Measurements from ENCODE around the gene TNIP2. TPM values are rescaled to one million over a fixed set of nuclear protein-coding genes. Genes with fewer than 3 reads are reported as not detected.
A peak's percentile ranks its signal among the peaks of the same experiment; 100 is the strongest.
"Not testable (repeated sequence)": the region's sequence is repeated elsewhere in the genome, so short reads cannot be mapped to it uniquely, and the experiment has no call there.

The TNIP2 gene
- polyA plus RNA-seq, 3 donors = 16.7 to 22.8 (median 22.2) TPM

DNA sequence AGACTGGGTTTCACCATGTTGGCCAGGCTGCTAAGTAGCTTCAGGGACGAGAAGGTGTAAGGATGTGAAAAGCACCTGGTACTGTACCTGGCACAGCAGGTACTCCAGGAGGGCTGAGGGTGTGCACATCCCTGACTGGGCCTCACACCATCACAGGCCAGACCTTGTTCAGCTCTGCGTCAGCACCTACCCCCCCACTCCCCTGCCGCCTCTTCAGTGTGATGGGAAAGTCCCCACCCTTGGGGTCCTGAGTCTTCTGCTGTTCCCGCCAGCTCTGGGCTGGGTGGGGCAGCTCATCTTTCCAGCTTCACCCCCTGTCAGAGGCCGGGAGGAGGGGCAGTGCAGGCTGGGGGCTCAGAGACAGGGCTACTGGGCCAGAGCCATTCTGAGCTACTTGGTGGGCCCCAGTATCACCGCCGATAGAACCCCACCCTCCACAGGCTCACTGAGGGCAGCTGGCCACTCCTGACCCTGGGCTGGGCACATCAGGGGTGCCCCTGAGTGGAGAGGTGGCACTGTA, 30.1 kb upstream of the TNIP2 start:
- no peak for DNase-seq (ENCODE audit: extremely low read depth in 1 of 11, low read depth in 9 of 11, low spot score in 4 of 11)

DNA sequence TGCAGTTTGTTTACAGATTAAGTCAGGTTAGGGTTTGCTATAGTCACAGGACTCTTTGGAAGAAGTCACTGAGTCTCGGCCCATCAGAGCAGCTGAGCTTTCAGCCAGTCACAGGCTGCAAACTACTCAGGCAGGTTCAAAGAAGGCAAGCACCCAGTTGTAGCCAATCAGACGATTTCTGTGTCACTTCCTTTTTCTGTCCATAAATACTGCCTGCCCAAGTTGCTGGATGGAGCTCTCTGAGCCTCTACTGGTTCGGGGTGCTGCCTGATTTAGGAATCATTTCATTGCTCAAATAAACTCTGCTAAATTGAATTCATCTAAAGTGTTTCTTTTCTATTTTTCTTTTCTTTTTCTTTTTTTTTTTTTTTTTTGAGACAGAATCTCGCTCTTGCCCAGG, 29.5 kb upstream of the TNIP2 start:
- no peak for DNase-seq (ENCODE audit: extremely low read depth in 1 of 11, low read depth in 9 of 11, low spot score in 4 of 11)

DNA sequence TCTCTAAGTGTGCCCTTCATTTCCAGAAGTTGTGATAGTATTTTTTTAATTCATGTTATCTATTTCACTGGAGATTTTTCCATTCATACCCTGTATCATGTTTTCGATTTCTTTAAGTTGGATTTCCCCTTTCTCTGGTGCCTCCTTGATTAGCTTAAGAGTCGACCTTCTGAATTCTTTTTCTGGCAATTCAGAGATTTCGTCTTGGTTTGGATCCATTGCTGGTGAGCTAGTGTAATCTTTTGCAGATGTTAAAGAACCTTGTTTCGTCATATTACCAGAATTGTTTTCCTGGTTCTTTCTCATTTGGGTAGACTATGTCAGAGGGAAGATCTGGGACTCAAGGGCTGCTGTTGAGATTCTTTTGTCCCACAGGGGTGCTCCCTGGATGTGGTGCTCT, 27.7 kb upstream of the TNIP2 start:
- DNase-seq (ENCODE audit: extremely low read depth in 1 of 11, low read depth in 9 of 11, low spot score in 4 of 11) = no peak

DNA sequence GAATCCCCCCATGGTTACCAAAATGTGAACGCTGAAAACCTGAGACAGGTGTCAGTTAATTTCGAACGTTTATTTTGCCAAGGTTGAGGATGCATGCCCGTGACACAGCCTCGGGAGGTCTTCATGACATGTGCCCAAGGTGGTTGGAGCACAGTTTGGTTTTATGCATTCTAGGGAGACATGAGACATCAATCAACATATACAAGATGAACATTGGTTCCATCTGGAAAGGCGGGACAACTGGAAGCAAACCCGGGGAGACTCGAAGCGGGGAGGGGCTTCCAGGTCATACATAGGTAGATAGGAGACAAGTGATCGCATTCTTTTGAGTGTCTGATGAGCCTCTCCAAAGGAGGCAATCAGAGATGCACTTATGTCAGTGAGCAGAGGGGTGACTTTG, 25.8 kb upstream of the TNIP2 start:
- no peak for DNase-seq (ENCODE audit: extremely low read depth in 1 of 11, low read depth in 9 of 11, low spot score in 4 of 11)

DNA sequence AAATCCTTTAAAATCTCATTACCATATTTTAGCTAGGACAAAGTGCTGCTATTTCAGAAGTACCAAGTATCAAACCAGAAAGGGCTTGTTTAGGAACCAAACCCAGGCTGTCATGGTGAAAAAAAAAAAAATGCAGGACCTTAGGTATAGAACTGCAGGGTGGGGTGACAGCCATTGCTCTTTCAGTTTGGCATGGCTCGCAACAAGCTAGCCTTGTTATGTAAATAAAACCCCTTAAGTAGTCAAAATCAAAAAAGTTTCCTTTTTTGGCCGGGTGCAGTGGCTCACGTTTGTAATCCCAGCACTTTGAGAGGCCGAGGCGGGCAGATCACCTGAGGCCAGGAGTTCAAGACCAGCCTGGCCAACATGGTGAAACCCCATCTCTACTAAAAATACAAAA, 24.5 kb upstream of the TNIP2 start:
- not testable (repeated sequence) for DNase-seq (ENCODE audit: extremely low read depth in 1 of 11, low read depth in 9 of 11, low spot score in 4 of 11)

DNA sequence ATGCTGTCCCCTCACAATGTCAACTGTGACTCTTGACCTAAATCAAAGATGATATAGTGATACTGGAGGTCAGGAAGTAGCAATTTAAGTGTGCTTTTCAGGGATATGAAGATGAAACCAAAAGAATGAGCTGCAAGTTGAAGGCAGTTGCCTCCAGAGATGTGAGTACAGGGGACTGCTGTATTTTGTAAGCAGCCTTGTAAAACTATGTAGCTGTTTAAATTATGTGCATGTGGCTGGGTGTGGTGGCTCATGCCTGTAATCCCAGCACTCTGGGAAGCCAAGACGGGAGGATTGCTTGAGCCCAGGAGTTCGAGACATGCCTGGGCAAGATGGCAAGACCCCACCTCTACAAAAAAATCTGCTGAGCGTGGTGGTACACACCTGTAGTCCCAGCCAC, 15.1 kb upstream of the TNIP2 start:
- DNase-seq (ENCODE audit: extremely low read depth in 1 of 11, low read depth in 9 of 11, low spot score in 4 of 11) = no peak

DNA sequence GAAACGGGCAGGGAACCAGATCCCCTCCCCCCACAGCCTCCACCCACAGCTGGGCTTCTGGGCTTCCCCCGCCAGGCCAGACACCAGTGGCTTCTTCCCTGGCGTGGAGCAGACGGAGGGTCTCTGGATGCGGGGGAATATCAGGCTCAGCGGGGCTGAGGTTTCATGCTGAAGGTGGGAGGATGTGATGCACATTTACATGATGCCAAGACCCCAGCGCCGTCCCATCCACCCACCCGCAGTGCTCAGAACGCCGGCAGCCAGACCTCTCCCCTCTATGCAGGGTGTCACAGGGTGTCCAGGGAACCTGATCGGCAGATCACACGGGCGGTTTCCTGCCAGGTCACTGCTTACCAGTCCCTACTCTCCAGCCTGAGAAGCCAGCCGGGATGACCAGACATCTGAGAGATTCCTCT, 12.8 kb upstream of the TNIP2 start:
- peak in 1 of 11 donors; percentile 43 for DNase-seq (ENCODE audit: extremely low read depth in 1 of 11, low read depth in 9 of 11, low spot score in 4 of 11)

DNA sequence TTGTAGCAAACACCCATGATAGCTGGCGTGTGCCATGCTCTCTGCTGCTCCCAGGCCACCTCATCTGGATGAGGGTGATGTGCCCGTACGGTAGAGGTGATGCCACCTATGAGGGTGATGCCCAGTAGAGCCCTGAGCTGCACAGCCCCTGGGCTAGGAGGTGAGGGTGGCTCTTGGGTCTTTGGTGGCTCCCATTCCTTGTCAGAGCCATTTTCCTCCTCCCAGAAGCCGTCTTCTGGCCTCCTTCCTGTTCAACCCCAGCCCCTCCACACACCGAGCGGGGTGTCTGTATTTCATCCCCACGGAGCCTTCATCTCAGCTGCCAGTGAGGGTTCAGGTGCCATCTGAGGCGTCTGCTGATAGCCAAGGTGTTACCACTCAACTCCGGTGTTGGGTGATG, 12.0 kb upstream of the TNIP2 start:
- DNase-seq (ENCODE audit: extremely low read depth in 1 of 11, low read depth in 9 of 11, low spot score in 4 of 11) = no peak

DNA sequence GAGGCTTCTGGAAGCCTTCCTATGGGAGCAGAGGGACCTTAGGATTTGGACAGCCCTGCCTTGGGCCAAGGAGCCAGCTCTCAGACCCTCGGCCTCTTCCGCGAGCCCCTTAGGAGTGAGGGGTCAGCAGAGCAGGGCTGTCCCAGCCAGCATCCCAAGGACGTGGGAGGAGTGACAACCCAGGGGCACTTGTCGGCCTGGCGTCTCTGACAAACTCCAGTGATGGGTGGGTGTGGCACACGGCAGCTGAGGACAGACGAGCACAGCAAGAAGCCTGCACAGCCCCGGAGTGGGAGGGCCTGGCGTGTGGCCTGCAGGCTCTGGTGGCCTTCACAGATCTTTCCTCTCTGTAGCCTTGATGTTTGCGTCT, 11.6 kb upstream of the TNIP2 start:
- no peak for DNase-seq (ENCODE audit: extremely low read depth in 1 of 11, low read depth in 9 of 11, low spot score in 4 of 11)

DNA sequence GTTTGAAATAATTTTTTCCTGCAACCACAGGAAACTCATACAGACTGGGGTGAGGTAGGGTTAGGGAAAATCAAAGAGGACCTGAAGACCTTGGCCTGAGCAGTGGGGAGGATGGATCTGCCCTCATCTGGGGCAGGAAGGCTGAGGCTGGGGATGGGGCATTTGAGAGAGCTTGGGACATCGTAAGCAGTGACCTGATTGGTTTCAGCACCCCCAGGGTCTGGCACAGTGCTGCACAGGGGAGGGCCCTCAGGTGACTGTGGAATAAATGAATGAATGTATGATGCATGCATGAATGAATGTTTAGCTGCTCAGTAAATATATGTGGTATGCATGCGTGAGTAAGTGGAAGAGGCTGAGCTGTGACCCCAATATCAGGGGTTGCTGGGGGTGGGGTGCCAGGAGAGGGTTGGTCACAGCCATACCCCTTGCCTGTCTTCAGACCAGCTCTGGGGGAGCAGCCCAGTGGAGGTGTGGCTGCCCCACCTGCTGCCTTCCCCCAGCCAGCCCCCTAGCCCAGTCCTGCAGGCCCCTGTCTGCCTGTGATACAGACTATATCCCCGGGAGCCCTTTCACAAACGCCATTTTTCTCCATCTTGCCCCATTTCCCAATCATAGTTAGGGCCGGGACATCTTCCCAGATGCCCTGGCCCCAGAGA, 11.0 kb upstream of the TNIP2 start:
- no peak for DNase-seq (ENCODE audit: extremely low read depth in 1 of 11, low read depth in 9 of 11, low spot score in 4 of 11)

DNA sequence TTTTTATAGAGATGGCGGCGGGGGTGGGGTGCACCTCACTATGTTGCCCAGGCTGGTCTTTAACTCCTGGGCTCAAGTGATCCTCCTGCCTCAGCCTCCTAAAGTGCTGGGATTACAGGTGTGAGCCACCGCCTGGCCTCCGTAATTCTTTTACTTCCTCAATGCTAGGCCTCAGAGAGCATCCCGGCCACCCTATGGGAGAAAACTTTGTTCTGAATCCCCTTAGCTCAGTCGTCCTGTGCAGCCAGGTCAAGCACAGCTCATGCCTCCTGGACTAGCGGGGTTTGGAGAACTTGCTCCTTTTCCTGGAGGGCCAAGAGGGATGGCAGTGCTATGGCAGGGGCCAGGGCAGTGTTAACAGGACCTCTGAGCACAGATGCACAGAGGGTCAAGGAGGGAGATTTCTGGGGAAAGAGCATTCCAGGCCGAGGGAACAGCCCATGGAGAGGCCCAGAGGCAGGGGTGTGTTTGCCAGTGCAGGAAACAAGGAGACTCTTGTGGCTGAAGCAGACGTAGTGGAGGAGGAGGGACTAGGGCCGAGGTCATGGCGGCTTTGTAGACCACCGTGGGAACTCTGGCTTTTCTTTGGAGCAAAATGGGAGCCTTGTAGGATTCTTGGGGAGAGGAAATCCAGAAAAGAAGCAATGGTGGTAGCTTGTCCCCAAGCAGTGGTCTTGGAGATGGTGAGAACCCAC, 9.8 kb upstream of the TNIP2 start:
- no peak for DNase-seq (ENCODE audit: extremely low read depth in 1 of 11, low read depth in 9 of 11, low spot score in 4 of 11)

DNA sequence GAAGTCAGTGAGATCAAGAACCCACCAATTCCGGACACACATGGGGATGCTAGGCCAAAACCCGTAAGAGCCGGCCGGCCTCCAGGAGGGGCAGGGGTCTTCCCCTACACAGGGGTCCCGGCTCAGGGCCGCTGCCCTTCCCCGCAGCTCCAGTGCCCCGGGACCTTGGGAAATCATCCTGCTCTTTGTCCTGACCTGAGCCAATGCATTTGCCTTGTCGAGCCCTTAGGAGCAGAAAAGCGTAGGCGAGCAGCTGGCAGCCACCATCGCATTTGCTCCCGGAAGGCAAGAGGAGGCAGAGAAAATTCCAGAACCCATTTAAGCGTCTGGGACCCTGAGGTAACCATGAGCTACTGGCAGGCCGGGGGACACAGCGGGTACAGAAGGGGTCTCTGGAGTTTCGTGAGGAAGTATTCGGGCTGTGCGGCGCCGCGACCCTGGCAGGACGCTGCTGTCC, 7.4 kb upstream of the TNIP2 start:
- no peak for DNase-seq (ENCODE audit: extremely low read depth in 1 of 11, low read depth in 9 of 11, low spot score in 4 of 11)

DNA sequence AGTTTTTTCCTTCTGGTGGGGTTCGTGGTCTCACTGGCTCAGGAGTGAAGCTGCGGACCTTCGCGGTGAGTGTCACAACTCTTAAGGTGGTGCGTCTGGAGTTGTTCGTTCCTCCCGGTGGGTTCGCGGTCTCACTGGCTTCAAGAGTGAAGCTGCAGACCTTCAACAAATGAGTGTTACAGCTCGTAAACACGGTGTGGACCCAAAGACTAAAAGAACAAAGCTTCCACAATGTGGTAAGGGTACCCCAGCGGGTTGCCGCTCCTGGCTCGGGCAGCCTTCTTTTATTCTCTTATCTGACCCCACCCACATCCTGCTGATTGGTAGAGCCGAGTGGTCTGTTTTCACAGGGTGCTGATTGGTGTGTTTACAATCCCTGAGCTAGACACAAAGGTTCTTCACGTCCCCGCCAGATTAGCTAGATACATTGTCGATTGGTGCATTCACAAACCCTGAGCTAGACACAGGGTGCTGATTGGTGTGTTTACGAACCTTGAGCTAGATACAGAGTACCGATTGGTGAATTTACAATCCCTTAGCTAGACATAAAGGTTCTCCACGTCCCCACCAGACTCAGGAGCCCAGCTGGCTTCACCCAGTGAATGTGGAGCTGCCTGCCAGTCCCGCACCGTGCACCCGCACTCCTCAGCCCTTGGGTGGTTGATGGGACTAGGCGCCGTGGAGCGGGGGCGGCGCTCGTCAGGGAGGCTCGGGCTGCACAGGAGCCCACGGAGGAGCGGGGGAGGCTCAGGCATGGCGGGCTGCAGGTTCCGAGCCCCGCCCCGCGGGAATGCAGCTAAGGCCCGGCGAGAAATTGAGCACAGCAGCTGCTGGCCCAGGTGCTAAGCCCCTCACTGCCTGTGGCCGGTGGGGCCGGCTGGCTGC, 6.6 kb upstream of the TNIP2 start:
- not testable (repeated sequence) for DNase-seq (ENCODE audit: extremely low read depth in 1 of 11, low read depth in 9 of 11, low spot score in 4 of 11)

DNA sequence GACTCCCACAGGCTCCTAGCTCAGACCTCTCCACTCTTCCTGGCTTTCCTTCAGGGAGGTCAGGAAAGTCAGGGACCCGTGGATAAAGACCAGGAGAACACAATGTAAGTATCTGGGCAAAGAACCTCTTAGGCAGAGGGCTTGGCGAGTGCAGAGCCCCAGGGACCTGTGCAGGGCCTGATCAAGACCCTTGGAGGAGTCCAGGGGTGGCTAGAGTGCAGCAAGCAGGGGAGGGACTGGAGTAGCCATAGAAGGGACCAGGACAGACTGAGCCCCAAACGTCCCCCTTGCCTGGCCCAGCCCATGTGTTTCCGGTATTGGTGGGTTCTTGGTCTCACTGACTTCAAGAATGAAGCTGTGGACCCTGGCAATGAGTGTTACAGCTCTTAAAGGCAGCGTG, 5.9 kb upstream of the TNIP2 start:
- DNase-seq (ENCODE audit: extremely low read depth in 1 of 11, low read depth in 9 of 11, low spot score in 4 of 11) = no peak

DNA sequence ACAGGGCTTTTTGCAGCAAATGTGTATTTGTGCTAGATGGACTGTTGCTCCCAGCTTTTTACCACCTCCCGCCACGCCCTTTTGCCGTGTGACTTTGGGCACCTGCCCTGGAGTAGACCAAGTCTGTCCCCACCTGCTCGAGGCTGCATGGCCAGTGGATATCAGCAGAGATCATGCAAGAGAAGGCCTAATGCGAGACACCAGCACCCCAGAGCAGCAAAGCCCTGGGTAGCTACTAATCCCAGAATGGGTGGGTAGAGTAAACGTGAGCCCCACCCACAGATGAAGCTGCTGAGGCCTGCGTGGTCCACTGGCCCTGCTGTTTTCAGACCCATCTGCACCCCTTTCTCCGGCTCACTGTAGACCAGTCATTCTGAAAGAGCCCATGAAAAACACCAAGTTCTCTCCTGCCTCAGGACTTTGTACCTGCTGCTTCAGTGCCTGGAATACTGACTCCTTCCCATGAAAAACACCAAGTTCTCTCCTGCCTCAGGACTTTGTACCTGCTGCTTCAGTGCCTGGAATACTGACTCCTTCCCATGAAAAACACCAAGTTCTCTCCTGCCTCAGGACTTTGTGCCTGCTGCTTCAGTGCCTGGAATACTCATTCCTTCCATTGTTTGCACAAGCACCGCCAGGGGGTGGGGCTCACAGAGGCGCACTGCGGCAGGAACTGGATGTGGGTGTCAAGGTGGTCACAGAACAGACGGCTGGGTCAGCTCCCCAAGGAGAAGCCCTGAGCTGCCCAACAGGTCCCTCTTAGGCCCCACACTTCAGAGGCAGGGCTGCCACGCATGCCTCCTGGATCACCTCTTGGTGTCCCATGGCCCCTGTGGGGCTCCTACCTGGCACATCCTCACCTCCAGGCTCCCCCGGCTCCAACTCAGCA, 5.1 kb upstream of the TNIP2 start:
- no peak for DNase-seq (ENCODE audit: extremely low read depth in 1 of 11, low read depth in 9 of 11, low spot score in 4 of 11)

DNA sequence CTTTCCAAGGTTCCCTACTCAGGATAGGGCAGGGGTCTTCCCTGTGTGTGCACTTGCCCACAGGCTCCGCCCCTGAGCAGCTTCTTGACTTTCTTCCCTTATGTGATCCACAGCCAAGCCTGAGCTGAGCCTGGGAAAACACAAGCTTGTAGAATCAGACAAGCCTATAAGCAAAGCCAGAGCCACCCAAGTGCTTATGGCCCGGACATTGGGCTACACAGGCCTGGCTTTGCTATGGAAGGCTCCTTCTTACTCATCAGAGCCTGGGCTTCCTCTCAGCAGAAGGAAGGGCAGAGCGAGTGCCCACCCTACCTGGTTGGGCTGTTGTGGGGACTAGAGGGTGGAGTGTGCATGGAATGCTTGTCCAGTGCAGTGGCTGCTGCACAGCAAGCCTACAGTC, 1.3 kb upstream of the TNIP2 start:
- DNase-seq (ENCODE audit: extremely low read depth in 1 of 11, low read depth in 9 of 11, low spot score in 4 of 11) = no peak

DNA sequence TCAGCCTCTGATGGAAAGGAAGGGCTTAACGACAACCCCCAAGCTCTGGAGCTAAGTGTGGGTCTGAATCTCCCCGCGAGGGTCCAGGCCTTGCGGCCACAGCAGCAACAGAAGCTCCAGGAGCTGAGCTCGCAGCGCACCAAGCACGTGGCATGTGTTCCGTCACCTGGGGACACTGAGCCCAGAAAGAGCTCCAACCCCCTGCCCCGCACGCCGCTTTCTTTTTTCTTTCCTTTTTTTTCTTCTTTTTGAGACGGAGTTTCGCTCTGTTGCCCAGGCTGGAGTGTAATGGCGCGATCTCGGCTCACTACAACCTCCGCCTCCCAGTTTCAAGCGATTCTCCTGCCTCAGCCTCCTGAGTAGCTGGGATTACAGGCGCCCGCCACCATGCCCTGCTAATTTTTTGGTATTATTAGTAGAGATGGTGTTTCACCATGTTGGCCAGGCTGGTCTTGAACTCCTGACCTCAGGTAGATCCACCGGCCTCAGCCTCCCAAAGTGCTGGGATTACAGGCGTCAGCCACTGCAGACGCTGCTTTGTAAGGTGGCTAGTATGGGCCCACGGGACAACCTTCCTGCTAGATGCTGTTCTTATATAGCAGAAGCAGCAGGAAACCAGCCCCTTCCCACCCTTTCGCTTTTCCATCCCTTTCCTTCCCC, 685 bp upstream of the TNIP2 start:
- DNase-seq (ENCODE audit: extremely low read depth in 1 of 11, low read depth in 9 of 11, low spot score in 4 of 11) = no peak
